ENCODE results near the gene PRDM7. TPM values are rescaled to one million over a fixed set of nuclear protein-coding genes. Genes with fewer than 3 reads are reported as not detected.

The PRDM7 gene
- not detected for total RNA-seq

GRCh38 chr16:90077240-90077756, at the start of gene PRDM7:
PRDM7 (minus strand) TSS chr16:90077331; CDS start chr16:90075910, 1,421 bp downstream.
- TF ChIP-seq CTCF (IDR thresholded peaks at IDR 0.05; ENCODE audit: low read depth): no peak

GRCh38 chr16:90084215-90084950, 7.3 kb upstream of the PRDM7 start:
- TF ChIP-seq CTCF (IDR thresholded peaks at IDR 0.05; ENCODE audit: low read depth): no peak

- no peak for TF ChIP-seq CTCF (IDR thresholded peaks at IDR 0.05; ENCODE audit: low read depth)
Observed at GRCh38 chr16:90083139-90083538, 6.0 kb upstream of the PRDM7 start.

- TF ChIP-seq CTCF (IDR thresholded peaks at IDR 0.05; ENCODE audit: low read depth): no peak
Observed at GRCh38 chr16:90081606-90081970, 4.5 kb upstream of the PRDM7 start.

- TF ChIP-seq CTCF (IDR thresholded peaks at IDR 0.05; ENCODE audit: low read depth): no peak
Observed at GRCh38 chr16:90078579-90078895, 1.4 kb upstream of the PRDM7 start.

- TF ChIP-seq CTCF (IDR thresholded peaks at IDR 0.05; ENCODE audit: low read depth): no peak
Observed at GRCh38 chr16:90077757-90078578, 837 bp upstream of the PRDM7 start.

GRCh38 chr16:90072442-90073105, 4.6 kb downstream of the PRDM7 start:
- TF ChIP-seq CTCF (IDR thresholded peaks at IDR 0.05; ENCODE audit: low read depth): no peak
